Mesenchymal stem cell (in vitro differentiated cells and primary cell): ENCODE measurements around the gene RBMS3.

Experiments
- DNase-seq: peaks from one replicate; pipeline ENCODE4 v3.0.0-alpha.2; 2013
- H2AFZ ChIP-seq: one replicate; pipeline ENCODE4 v1.6.1; 2013; ENCODE audit warnings: low read depth, mild to moderate bottlenecking, control low read depth, inconsistent platforms, low read length, moderate library complexity
- H2AK5ac ChIP-seq: 2 replicates; pipeline ENCODE4 v1.6.1; 2013; ENCODE audit warnings: low read length, moderate library complexity, mild to moderate bottlenecking, inconsistent platforms; ENCODE audit not compliant: severe bottlenecking
- H2BK120ac ChIP-seq: one replicate; pipeline ENCODE4 v1.6.1; 2013; ENCODE audit warnings: low read depth, mild to moderate bottlenecking, inconsistent platforms, low read length, moderate library complexity
- H2BK12ac ChIP-seq, 2 experiments: one replicate each; pipeline ENCODE4 v1.6.1; 2013; ENCODE audit warnings: inconsistent platforms in 2 of 2, low read length in 2 of 2, mild to moderate bottlenecking in 2 of 2, moderate library complexity in 2 of 2, control low read depth in 1 of 2
- H2BK15ac ChIP-seq: one replicate; pipeline ENCODE4 v1.6.1; 2013; ENCODE audit warnings: mild to moderate bottlenecking, low read depth, inconsistent platforms; ENCODE audit not compliant: poor library complexity, severe bottlenecking
- H2BK5ac ChIP-seq: 2 replicates; pipeline ENCODE4 v1.6.1; 2013; ENCODE audit warnings: low read depth, mild to moderate bottlenecking, low read length, control low read depth, inconsistent platforms; ENCODE audit not compliant: poor library complexity, severe bottlenecking
- H3K14ac ChIP-seq, 2 experiments: one replicate each; pipeline ENCODE4 v1.6.1; 2013; ENCODE audit warnings: inconsistent platforms in 2 of 2, low read length in 2 of 2, control low read depth in 1 of 2, mild to moderate bottlenecking in 1 of 2, moderate library complexity in 1 of 2
- H3K18ac ChIP-seq, 2 experiments: one replicate each; pipeline ENCODE4 v1.6.1; 2013; ENCODE audit warnings: inconsistent platforms in 2 of 2, low read length in 2 of 2, control low read depth in 1 of 2, low read depth in 1 of 2, mild to moderate bottlenecking in 1 of 2
- H3K23ac ChIP-seq, 2 experiments: one replicate each; pipeline ENCODE4 v1.6.1; 2013; ENCODE audit warnings: inconsistent platforms in 2 of 2, low read length in 2 of 2, mild to moderate bottlenecking in 2 of 2, moderate library complexity in 2 of 2, control low read depth in 1 of 2
- H3K27ac ChIP-seq: 2 replicates; pipeline ENCODE4 v1.5.1; 2013; ENCODE audit warnings: mild to moderate bottlenecking, moderate library complexity, low read length, control low read depth, inconsistent platforms; ENCODE audit not compliant: poor library complexity, severe bottlenecking
- H3K27me3 ChIP-seq, 2 experiments: 2 replicates each; pipeline versions ENCODE4 v1.6.1 to v1.7.0; 2013; ENCODE audit warnings: low read length in 2 of 2, mild to moderate bottlenecking in 2 of 2, moderate library complexity in 2 of 2, control low read depth in 1 of 2, inconsistent platforms in 1 of 2; ENCODE audit not compliant: control insufficient read depth in 1 of 2, insufficient read depth in 1 of 2
- H3K36me3 ChIP-seq, 2 experiments: 2 replicates each; pipeline versions ENCODE4 v1.6.1 to v1.7.0; 2013; ENCODE audit warnings: low read length in 2 of 2, control low read depth in 1 of 2, inconsistent platforms in 1 of 2, low read depth in 1 of 2, mild to moderate bottlenecking in 1 of 2; ENCODE audit not compliant: insufficient read depth in 2 of 2, control insufficient read depth in 1 of 2
- H3K4ac ChIP-seq, 2 experiments: one replicate each; pipeline ENCODE4 v1.6.1; 2013; ENCODE audit warnings: inconsistent platforms in 2 of 2, low read length in 2 of 2, mild to moderate bottlenecking in 2 of 2, moderate library complexity in 2 of 2, control low read depth in 1 of 2, low read depth in 1 of 2
- H3K4me1 ChIP-seq: 2 replicates; pipeline ENCODE4 v1.6.1; 2013; ENCODE audit warnings: low read depth, low read length, control low read depth; ENCODE audit not compliant: control insufficient read depth, insufficient read depth
- H3K4me2 ChIP-seq: 2 replicates; pipeline ENCODE4 v1.6.1; 2013; ENCODE audit warnings: low read length, mild to moderate bottlenecking, inconsistent platforms; ENCODE audit not compliant: poor library complexity, severe bottlenecking
- H3K4me3 ChIP-seq, 2 experiments: 2 replicates each; pipeline versions ENCODE4 v1.5.1 to v1.7.0; 2013; ENCODE audit warnings: low read length in 2 of 2, mild to moderate bottlenecking in 2 of 2, control low read depth in 1 of 2, low read depth in 1 of 2; ENCODE audit not compliant: insufficient read depth in 1 of 2
- H3K79me1 ChIP-seq: replicated peaks from 2 replicates; pipeline ENCODE4 v1.6.1; 2013; ENCODE audit warnings: mild to moderate bottlenecking, control low read depth, low read length, inconsistent platforms; ENCODE audit not compliant: poor library complexity, severe bottlenecking
- H3K9ac ChIP-seq: 2 replicates; pipeline ENCODE4 v1.7.0; 2013; ENCODE audit warnings: mild to moderate bottlenecking, low read length, moderate library complexity
- H3K9me3 ChIP-seq: 2 replicates; pipeline ENCODE4 v1.7.0; 2013; ENCODE audit warnings: mild to moderate bottlenecking, low read length; ENCODE audit not compliant: control insufficient read depth
- H4K8ac ChIP-seq: one replicate; pipeline ENCODE4 v1.6.1; 2013; ENCODE audit warnings: inconsistent platforms, mild to moderate bottlenecking, low read length, moderate library complexity
- H4K91ac ChIP-seq: one replicate; pipeline ENCODE4 v1.6.1; 2013; ENCODE audit warnings: mild to moderate bottlenecking, low read length, inconsistent platforms
- WGBS: methylation state at CpG from one replicate; pipeline ENCODE4 v1.1.7; 2013; ENCODE audit warnings: mixed read lengths; 5-methylcytosine and 5-hydroxymethylcytosine counted together

The RBMS3 gene

DNA sequence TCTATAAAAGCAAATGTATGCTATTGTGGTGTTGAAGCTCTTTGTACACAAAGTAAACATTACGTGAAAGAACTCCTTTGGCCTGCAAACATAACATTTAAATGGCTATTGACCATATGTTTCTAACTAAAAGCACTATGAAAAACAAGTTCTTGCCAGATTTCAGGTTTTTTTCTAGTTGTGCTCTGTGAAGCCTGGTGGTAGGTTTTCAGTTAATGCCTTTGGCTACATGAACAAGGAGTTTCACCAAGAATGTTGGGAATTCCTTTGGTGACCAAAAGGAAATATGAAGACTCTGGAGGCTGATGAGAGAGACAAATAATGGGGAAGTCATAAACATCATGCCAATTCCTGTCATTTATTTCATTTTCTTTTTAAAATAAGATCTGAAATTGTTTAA is 66.0 kb downstream of the RBMS3 start:
- Histone ChIP-seq H2BK15ac (no peak overlapping the region), H3K9ac (no peak overlapping the region), H4K8ac (no peak overlapping the region), H3K79me1 (peaks cover 11% of the 10 kb centered on the region), H3K9me3 (no peaks in the 10 kb centered on the region), H3K23ac (no peak overlapping the region), H3K4ac (no peak overlapping the region), H2BK5ac (no peak overlapping the region), H3K18ac (no peak overlapping the region), H3K27ac (peak overlapping the region; percentile 2), H3K4me1 (no peaks in the 10 kb centered on the region), H3K27me3 (no peaks in the 10 kb centered on the region), H3K14ac (no peak overlapping the region), H4K91ac (no peak overlapping the region), H2BK12ac (no peak overlapping the region), H3K36me3 (no peaks in the 10 kb centered on the region), H2AFZ (no peak overlapping the region), H3K4me3 (no peak overlapping the region), H3K4me2 (no peak overlapping the region), H2BK120ac (no peak overlapping the region), H2AK5ac (no peak overlapping the region)
- WGBS: no CpG with 5 or more reads among the region's 1 CpG
- peak; percentile 55 for DNase-seq

GRCh38 chr3:29347412-29347811 is 66.5 kb downstream of the RBMS3 start:
- H4K8ac ChIP-seq: no peak overlapping the region
- no peak overlapping the region for H3K4ac ChIP-seq
- H3K14ac ChIP-seq: no peak overlapping the region
- no peak overlapping the region for H3K23ac ChIP-seq
- no peak overlapping the region for H2BK15ac ChIP-seq
- H2AFZ ChIP-seq: no peak overlapping the region
- no peak overlapping the region for H2BK5ac ChIP-seq
- no peak overlapping the region for H3K4me2 ChIP-seq
- no peak overlapping the region for H3K27ac ChIP-seq
- H3K9ac ChIP-seq: no peak overlapping the region
- H3K27me3 ChIP-seq: no peaks in the 10 kb centered on the region
- H3K18ac ChIP-seq: no peak overlapping the region
- H3K4me1 ChIP-seq: no peaks in the 10 kb centered on the region
- H2BK12ac ChIP-seq: no peak overlapping the region
- H2AK5ac ChIP-seq: peak overlapping the region; percentile 27
- peaks cover 10% of the 10 kb centered on the region for H3K79me1 ChIP-seq
- WGBS: 65% methylated on average over 5 of the region's 5 CpGs
- H2BK120ac ChIP-seq: no peak overlapping the region
- H4K91ac ChIP-seq: no peak overlapping the region
- H3K36me3 ChIP-seq: no peaks in the 10 kb centered on the region
- peak overlapping the region in 1 of 2 experiments; percentile 33 for H3K4me3 ChIP-seq
- no peaks in the 10 kb centered on the region for H3K9me3 ChIP-seq
- DNase-seq: no peak

DNA sequence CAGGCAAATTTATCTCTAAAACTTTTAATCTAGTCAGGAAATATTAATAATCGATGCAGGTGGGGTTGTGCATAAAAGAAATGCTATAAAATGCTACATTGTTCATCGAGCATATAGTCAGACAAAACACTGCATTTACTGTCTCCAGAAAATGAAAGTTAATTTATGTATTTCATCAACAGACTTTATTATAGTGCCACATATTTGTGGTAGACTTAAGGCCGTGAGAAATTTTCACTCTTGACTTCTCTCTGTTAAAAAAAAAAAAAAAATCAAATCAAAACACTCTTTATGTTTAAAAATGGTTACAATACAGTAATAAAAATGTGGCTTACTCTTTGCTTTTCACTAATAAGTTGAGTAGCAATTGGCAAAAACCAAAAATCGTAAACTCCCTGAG is 67.4 kb downstream of the RBMS3 start:
- H4K91ac ChIP-seq: no peak overlapping the region
- no peak overlapping the region for H3K9ac ChIP-seq
- no peaks in the 10 kb centered on the region for H3K9me3 ChIP-seq
- no peaks in the 10 kb centered on the region for H3K4me1 ChIP-seq
- H3K14ac ChIP-seq: no peak overlapping the region
- H2BK120ac ChIP-seq: no peak overlapping the region
- H3K27ac ChIP-seq: no peak overlapping the region
- DNase-seq: no peak
- H3K4me2 ChIP-seq: no peak overlapping the region
- H4K8ac ChIP-seq: no peak overlapping the region
- no peak overlapping the region for H2BK12ac ChIP-seq
- peaks cover 10% of the 10 kb centered on the region for H3K79me1 ChIP-seq
- no peaks in the 10 kb centered on the region for H3K36me3 ChIP-seq
- no peak overlapping the region for H3K18ac ChIP-seq
- no peak overlapping the region for H3K23ac ChIP-seq
- H3K4me3 ChIP-seq: no peak overlapping the region
- no peak overlapping the region for H2AFZ ChIP-seq
- H3K27me3 ChIP-seq: no peaks in the 10 kb centered on the region
- no peak overlapping the region for H2BK5ac ChIP-seq
- no peak overlapping the region for H3K4ac ChIP-seq
- no peak overlapping the region for H2AK5ac ChIP-seq
- WGBS: 100% methylated on average over 1 of the region's 4 CpGs
- no peak overlapping the region for H2BK15ac ChIP-seq

DNA sequence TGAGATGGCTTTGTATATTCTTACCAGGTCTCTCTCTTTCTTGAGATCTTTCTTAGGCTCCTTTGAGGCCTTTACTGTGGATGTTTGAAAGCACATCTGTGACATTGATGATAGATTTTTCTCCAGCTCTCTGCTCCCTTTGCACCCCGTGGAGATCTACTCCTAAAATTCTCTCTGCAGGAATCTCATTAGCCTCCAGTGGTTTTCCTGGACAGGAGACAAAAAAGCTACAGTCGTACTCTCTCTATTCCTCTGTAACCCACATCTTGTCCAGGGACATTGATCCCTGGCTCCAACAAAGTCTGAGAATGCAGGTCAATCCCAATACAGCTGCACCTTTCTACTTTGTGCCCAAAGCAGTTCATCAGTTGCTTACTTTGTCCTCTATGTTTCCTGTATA is 68.2 kb downstream of the RBMS3 start:
- peak overlapping the region; percentile 13 for H2AK5ac ChIP-seq
- no peak overlapping the region for H2BK120ac ChIP-seq
- no peak overlapping the region for H3K23ac ChIP-seq
- no peak overlapping the region for H2AFZ ChIP-seq
- DNase-seq: no peak
- H3K4me3 ChIP-seq: no peak overlapping the region
- H3K9me3 ChIP-seq: no peaks in the 10 kb centered on the region
- H2BK12ac ChIP-seq: no peak overlapping the region
- no peaks in the 10 kb centered on the region for H3K27me3 ChIP-seq
- H3K27ac ChIP-seq: no peak overlapping the region
- H3K36me3 ChIP-seq: no peaks in the 10 kb centered on the region
- peaks cover 7% of the 10 kb centered on the region for H3K79me1 ChIP-seq
- H3K4ac ChIP-seq: no peak overlapping the region
- H3K4me1 ChIP-seq: no peaks in the 10 kb centered on the region
- no peak overlapping the region for H2BK15ac ChIP-seq
- no peak overlapping the region for H3K4me2 ChIP-seq
- 96% methylated on average over 2 of the region's 2 CpGs for WGBS
- no peak overlapping the region for H3K14ac ChIP-seq
- no peak overlapping the region for H4K91ac ChIP-seq
- no peak overlapping the region for H2BK5ac ChIP-seq
- no peak overlapping the region for H3K18ac ChIP-seq
- H4K8ac ChIP-seq: no peak overlapping the region
- no peak overlapping the region for H3K9ac ChIP-seq
